Spleen (tissue), 11 donors: Measurements from ENCODE around the gene CENPB. TPM values are rescaled to one million over a fixed set of nuclear protein-coding genes. Genes with fewer than 3 reads are reported as not detected.

Experiments used
- DNase-seq: peaks from one replicate; pipeline ENCODE4 v3.0.0-alpha.2; 2020
- H3K27ac ChIP-seq, 8 donors: fragments of 200-600 bp; sonication (generic) in 7 of 8; 1 replicate in 4 of 8; 2 replicates in 4 of 8; pipeline versions ENCODE4 v1.5.0 to v1.8.0; 2016 to 2021; ENCODE audit warnings: inconsistent platforms in 4 of 8, mild to moderate bottlenecking in 4 of 8, moderate library complexity in 1 of 8
- H3K27me3 ChIP-seq, 7 donors: fragments of 200-600 bp; sonication (generic) in 6 of 7; replicated peaks in 1 of 7; 1 replicate in 4 of 7; 2 replicates in 3 of 7; pipeline versions ENCODE4 v1.5.0 to v1.8.0; 2016 to 2021; ENCODE audit warnings: inconsistent platforms in 3 of 7, mild to moderate bottlenecking in 1 of 7
- H3K36me3 ChIP-seq, 6 donors: fragments of 200-600 bp; sonication (generic) in 5 of 6; 1 replicate in 4 of 6; 2 replicates in 2 of 6; pipeline versions ENCODE4 v1.5.0 to v1.8.0; 2016 to 2021; ENCODE audit warnings: inconsistent platforms in 2 of 6
- H3K4me1 ChIP-seq, 6 donors: fragments of 200-600 bp; sonication (generic) in 5 of 6; 1 replicate in 3 of 6; 2 replicates in 3 of 6; pipeline versions ENCODE4 v1.5.0 to v1.8.0; 2016 to 2021; ENCODE audit warnings: inconsistent platforms in 3 of 6
- H3K4me3 ChIP-seq, 8 donors: fragments of 200-600 bp; sonication (generic) in 7 of 8; 1 replicate in 4 of 8; 2 replicates in 4 of 8; pipeline versions ENCODE4 v1.5.0 to v1.8.0; 2016 to 2021; ENCODE audit warnings: inconsistent platforms in 4 of 8, mild to moderate bottlenecking in 4 of 8, moderate library complexity in 2 of 8
- H3K9me3 ChIP-seq, 8 donors: fragments of 200-600 bp; sonication (generic) in 7 of 8; 1 replicate in 4 of 8; 2 replicates in 4 of 8; pipeline versions ENCODE4 v1.5.0 to v1.8.0; 2016 to 2021; ENCODE audit warnings: inconsistent platforms in 4 of 8
- POLR2A ChIP-seq, 3 donors: fragments of 450-650 bp; IDR thresholded peaks; one replicate each; pipeline ENCODE4 v1.5.1; 2017; ENCODE audit warnings: antibody characterized with exemption in 3 of 3, mild to moderate bottlenecking in 1 of 3
- POLR2AphosphoS5 ChIP-seq, 3 donors: sonication (generic); formaldehyde crosslinking; IDR thresholded peaks; one replicate each; pipeline ENCODE4 v1.5.1; 2017; ENCODE audit warnings: antibody characterized with exemption in 3 of 3
- WGBS, 5 donors: extraction: QIAGEN DNeasy Blood & Tissue Kit in 3 of 5; methylation state at CpG; one replicate each; pipeline versions ENCODE4 v1.1.5 to v1.1.7; 2013 to 2018; 5-methylcytosine and 5-hydroxymethylcytosine counted together
- intact Hi-C: fragments of 100-400 bp; cut with DNase I; formaldehyde crosslinking; loops from one replicate; pipeline ENCODE4 v1.15.0; 2023; ENCODE audit warnings: low total_unique reads
- polyA plus RNA-seq, 3 donors: library from polyadenylated mRNA; stranded (reverse); fragments of 200-250 nt; gene quantifications; one replicate each; pipeline ENCODE4 v1.2.1, GENCODE V29; 2013
- total RNA-seq, 7 donors: library from RNA; depleted of rRNA in 3 of 7; stranded (reverse); fragments of >200 nt in 3 of 7; fragmentation: NEBNext Ultra II Directional in 4 of 7; extraction: Animal tissue kit (Norgen Biotek cat#: 25700) in 4 of 7; gene quantifications; one replicate each; pipeline versions ENCODE4 v1.1.0 to v1.2.1, GENCODE V29; 2016 to 2021
- TF ChIP-seq, protein P1 (sequence below), 11 experiments: fragments of 200-600 bp in 7 of 11; fragments of 450-650 bp in 4 of 11; sonication (generic) in 4 of 11; IDR thresholded peaks in 8 of 11; conservative IDR thresholded peaks in 3 of 11; 1 replicate in 7 of 11; 2 replicates in 4 of 11; pipeline versions ENCODE4 v1.4.0 to v1.8.0; 2016 to 2021; ENCODE audit warnings: antibody characterized with exemption in 11 of 11, inconsistent platforms in 4 of 11, mild to moderate bottlenecking in 1 of 11
- donor health status: healthy with polysubstance abuse.
- donor health status: DM: no; HTN: no; CAD: no; lungs with moderate emphysema.
- donor health status: DM: no; HTN: no; CAD: no.
- donor health status: Bipolar disorder and iron deficiency.
- donor health status: healthy.
- donor health status: DM: no; HTN: no; CAD: no.
- donor health status: DM: yes; HTN: yes; CAD: no.

The CENPB gene
- total and polyA plus RNA-seq, 10 donors, result 24.8 to 84.7 (median 55.6) TPM

DNA sequence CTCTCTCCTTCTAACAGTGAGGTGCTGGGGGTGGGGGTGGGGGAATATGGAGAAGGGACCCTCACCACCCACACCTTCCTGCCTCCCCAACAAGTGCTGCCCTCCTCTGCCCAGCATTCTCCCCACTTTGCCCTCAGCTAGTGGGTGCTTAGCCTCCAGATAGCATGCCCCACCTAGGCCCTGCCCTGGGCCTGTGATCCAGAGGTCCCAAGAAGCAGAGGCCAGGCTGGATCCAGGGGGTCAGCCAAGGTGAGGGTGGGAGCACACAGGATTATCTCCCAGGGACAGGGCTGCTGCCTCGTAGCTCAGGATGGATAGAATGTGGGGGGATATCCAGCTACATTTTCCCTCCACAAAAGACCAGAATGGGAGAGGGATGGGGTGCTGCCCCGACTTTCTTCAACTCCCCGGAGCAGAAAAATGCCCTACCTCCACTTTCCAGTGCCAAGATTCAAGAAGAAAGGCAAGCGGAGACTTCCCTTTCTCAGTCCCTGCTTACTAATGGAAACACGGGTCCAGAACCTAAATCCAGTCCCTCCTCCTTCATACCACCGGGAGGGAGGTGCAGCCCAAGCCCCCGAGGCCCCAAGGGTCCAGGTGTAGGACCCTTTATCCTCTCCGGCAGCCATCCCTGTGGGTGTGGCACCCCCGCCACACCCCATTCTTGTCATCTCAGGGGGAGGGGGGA lies 20.0 kb downstream of the CENPB start:
- Histone ChIP-seq H3K9me3 (no peaks in the 10 kb centered on the region), H3K27ac (peak overlapping the region in 4 of 8 donors; percentile 89 to 97 (median 94)), H3K36me3 (peaks cover 0 to 8% (median 0%) of the 10 kb centered on the region in 6 donors), H3K27me3 (no peaks in the 10 kb centered on the region), H3K4me1 (peaks cover 12 to 81% (median 45%) of the 10 kb centered on the region in 6 donors), H3K4me3 (peak overlapping the region; percentile 63 to 98 (median 82))
- TF ChIP-seq, protein P1, sequence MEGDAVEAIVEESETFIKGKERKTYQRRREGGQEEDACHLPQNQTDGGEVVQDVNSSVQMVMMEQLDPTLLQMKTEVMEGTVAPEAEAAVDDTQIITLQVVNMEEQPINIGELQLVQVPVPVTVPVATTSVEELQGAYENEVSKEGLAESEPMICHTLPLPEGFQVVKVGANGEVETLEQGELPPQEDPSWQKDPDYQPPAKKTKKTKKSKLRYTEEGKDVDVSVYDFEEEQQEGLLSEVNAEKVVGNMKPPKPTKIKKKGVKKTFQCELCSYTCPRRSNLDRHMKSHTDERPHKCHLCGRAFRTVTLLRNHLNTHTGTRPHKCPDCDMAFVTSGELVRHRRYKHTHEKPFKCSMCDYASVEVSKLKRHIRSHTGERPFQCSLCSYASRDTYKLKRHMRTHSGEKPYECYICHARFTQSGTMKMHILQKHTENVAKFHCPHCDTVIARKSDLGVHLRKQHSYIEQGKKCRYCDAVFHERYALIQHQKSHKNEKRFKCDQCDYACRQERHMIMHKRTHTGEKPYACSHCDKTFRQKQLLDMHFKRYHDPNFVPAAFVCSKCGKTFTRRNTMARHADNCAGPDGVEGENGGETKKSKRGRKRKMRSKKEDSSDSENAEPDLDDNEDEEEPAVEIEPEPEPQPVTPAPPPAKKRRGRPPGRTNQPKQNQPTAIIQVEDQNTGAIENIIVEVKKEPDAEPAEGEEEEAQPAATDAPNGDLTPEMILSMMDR (IDR thresholded peaks at IDR 0.05 in 8 of 11, conservative IDR thresholded peaks at IDR 0.05 in 3 of 11), result no peak
- no peak for TF ChIP-seq POLR2A (IDR thresholded peaks at IDR 0.05)
- no peak for TF ChIP-seq POLR2AphosphoS5 (IDR thresholded peaks at IDR 0.05)
- WGBS, 5 donors, result 24 to 43% (median 28%) methylated on average over 9 of the region's 9 CpGs
- peak; percentile 77 for DNase-seq
- intact Hi-C loops, result no loop called here

DNA sequence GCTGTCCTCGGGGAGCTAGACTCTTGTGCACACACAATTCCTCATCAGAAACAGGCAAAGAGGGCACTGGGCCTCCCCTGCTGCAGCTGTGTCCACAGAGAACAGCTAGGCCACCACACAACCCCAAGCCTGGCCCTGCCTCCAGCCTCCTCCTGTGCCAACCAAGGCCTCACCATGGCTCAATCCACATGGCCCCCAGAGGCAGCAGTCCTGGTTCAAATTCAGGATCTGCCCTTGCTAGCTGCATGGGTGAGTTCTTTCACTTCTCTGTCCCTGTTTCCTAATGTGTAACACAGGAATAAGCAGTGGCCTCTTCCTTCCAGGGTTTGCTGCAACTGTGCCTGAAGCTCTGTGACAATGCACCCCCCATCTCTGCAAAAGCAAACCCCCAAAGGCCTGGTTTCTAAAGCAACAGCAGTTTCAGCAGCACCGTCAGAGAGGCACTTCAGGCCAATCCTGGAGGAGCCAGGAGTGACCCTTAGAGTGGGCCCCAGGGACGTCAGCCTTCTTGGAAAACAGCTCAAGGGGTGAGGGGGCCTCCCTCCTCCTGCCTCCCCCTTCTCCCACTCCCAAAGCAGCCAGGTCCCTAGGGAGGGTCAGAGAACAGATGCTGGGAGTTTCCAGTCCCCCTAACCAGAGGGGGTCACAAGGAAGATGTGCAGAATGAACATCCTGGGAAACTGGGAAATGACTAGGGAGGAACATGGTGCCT lies 21.2 kb downstream of the CENPB start:
- no peak for DNase-seq
- H3K27ac ChIP-seq, result peak overlapping the region in 4 of 8 donors; percentile 89 to 97 (median 94)
- WGBS, 5 donors, result 35 to 77% (median 69%) methylated on average over 2 to 3 of the region's 3 CpGs
- H3K4me3 ChIP-seq, result peak overlapping the region in 1 of 8 donors; percentile 98
- intact Hi-C loops, result no loop called here
- peaks cover 12 to 93% (median 49%) of the 10 kb centered on the region in 6 donors for H3K4me1 ChIP-seq
- no peaks in the 10 kb centered on the region for H3K27me3 ChIP-seq
- TF ChIP-seq POLR2A (IDR thresholded peaks at IDR 0.05), result no peak
- TF ChIP-seq POLR2AphosphoS5 (IDR thresholded peaks at IDR 0.05), result no peak
- TF ChIP-seq, protein P1 (IDR thresholded peaks at IDR 0.05 in 8 of 11, conservative IDR thresholded peaks at IDR 0.05 in 3 of 11), result no peak
- H3K36me3 ChIP-seq, result peaks cover 0 to 20% (median 0%) of the 10 kb centered on the region in 6 donors
- no peaks in the 10 kb centered on the region for H3K9me3 ChIP-seq

DNA sequence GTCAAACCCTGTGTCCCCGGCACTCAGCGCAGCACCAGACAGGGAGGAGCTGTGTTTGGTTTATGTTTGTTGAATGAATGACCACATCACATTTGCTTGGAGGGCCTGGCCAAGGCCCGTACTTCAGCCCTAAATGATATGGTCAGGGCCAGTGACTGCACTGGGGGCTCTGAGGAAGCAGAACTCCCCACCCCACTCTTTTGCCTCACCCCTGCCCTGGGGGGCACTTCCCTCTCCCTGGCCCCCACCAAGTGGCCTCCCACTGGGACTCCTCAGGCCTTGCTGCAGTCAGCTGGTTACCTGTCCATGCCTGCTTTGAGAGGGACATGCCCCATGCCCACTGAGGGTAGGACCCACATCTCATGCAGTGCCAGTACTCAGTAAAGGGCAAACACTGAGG lies 21.9 kb downstream of the CENPB start:
- Histone ChIP-seq H3K9me3 (no peaks in the 10 kb centered on the region), H3K27ac (peak overlapping the region in 4 of 8 donors; percentile 20 to 97 (median 92)), H3K4me3 (no peak overlapping the region), H3K4me1 (peaks cover 12 to 94% (median 52%) of the 10 kb centered on the region in 6 donors), H3K27me3 (no peaks in the 10 kb centered on the region), H3K36me3 (peaks cover 0 to 27% (median 0%) of the 10 kb centered on the region in 6 donors)
- no peak for DNase-seq
- 71 to 91% (median 88%) methylated on average over 3 of the region's 3 CpGs for WGBS, 5 donors
- intact Hi-C loops, result no loop called here
- TF ChIP-seq POLR2AphosphoS5 (IDR thresholded peaks at IDR 0.05), result no peak
- TF ChIP-seq POLR2A (IDR thresholded peaks at IDR 0.05), result no peak
- TF ChIP-seq, protein P1 (IDR thresholded peaks at IDR 0.05 in 8 of 11, conservative IDR thresholded peaks at IDR 0.05 in 3 of 11), result no peak
